Keratinocyte (primary cell): ENCODE data around the gene ERC2. TPM values are rescaled to one million over a fixed set of nuclear protein-coding genes. Genes with fewer than 3 reads are reported as not detected.

ENCODE experiments used
- DNase-seq: peaks from one replicate; pipeline ENCODE4 v3.0.0-alpha.2; 2011; ENCODE audit warnings: low read depth, missing footprints, low spot score
- FAIRE-seq: peaks from 2 replicates; lab custom pipeline; 2011; peaks lifted over from hg19 to GRCh38; lab: Jason Lieb, UNC
- H2AFZ ChIP-seq: 2 replicates; pipeline ENCODE4 v1.6.0; 2012; ENCODE audit warnings: low read length, control low read depth, inconsistent platforms; ENCODE audit not compliant: control insufficient read depth
- H3K27ac ChIP-seq: 2 replicates; pipeline ENCODE4 v1.5.1; 2011; ENCODE audit warnings: low read length; ENCODE audit not compliant: control insufficient read depth, insufficient read depth
- H3K27me3 ChIP-seq: 3 replicates; pipeline ENCODE4 v1.6.0; 2011; ENCODE audit warnings: low read length; ENCODE audit not compliant: control insufficient read depth, insufficient read depth; ENCODE audit errors: extremely low read depth
- H3K36me3 ChIP-seq, 2 experiments: 2 replicates in 1 of 2; 3 replicates in 1 of 2; pipeline ENCODE4 v1.5.1; 2011; ENCODE audit warnings: low read length in 2 of 2, mild to moderate bottlenecking in 1 of 2; ENCODE audit not compliant: control insufficient read depth in 2 of 2, insufficient read depth in 2 of 2; ENCODE audit errors: extremely low read depth in 1 of 2
- H3K4me1 ChIP-seq: 3 replicates; pipeline ENCODE4 v1.5.1; 2011; ENCODE audit warnings: low read length; ENCODE audit not compliant: control insufficient read depth, insufficient read depth; ENCODE audit errors: extremely low read depth
- H3K4me2 ChIP-seq: 3 replicates; pipeline ENCODE4 v1.6.0; 2011; ENCODE audit warnings: low read depth, low read length; ENCODE audit not compliant: control insufficient read depth, insufficient read depth; ENCODE audit errors: extremely low read depth
- H3K4me3 ChIP-seq, 3 experiments: fragments of 200-600 bp in 1 of 3; sonication (generic) in 1 of 3; 2 replicates in 2 of 3; 3 replicates in 1 of 3; pipeline ENCODE4 v1.5.1; 2011 to 2016; ENCODE audit warnings: low read length in 3 of 3, mild to moderate bottlenecking in 3 of 3, control low read depth in 2 of 3, inconsistent platforms in 1 of 3, low read depth in 1 of 3, mixed read lengths in 1 of 3, mixed run types in 1 of 3, moderate library complexity in 1 of 3; ENCODE audit not compliant: control insufficient read depth in 2 of 3, insufficient read depth in 2 of 3; ENCODE audit errors: extremely low read depth in 1 of 3
- H3K79me2 ChIP-seq: 2 replicates; pipeline ENCODE4 v1.6.0; 2012; ENCODE audit warnings: low read length; ENCODE audit not compliant: control insufficient read depth, insufficient read depth
- H3K9ac ChIP-seq: 3 replicates; pipeline ENCODE4 v1.6.0; 2011; ENCODE audit warnings: low read length; ENCODE audit not compliant: control insufficient read depth, insufficient read depth; ENCODE audit errors: extremely low read depth
- H3K9me1 ChIP-seq: 3 replicates; pipeline ENCODE4 v1.6.0; 2011; ENCODE audit warnings: low read length; ENCODE audit not compliant: control insufficient read depth, insufficient read depth; ENCODE audit errors: extremely low read depth
- H3K9me3 ChIP-seq: 2 replicates; pipeline ENCODE4 v1.5.1; 2012; ENCODE audit warnings: low read depth, low read length; ENCODE audit not compliant: control insufficient read depth
- H4K20me1 ChIP-seq: 3 replicates; pipeline ENCODE4 v1.6.0; 2011; ENCODE audit warnings: low read length; ENCODE audit not compliant: control insufficient read depth, insufficient read depth; ENCODE audit errors: extremely low read depth
- CTCF ChIP-seq, 3 experiments: IDR thresholded peaks in 1 of 3; conservative IDR thresholded peaks in 1 of 3; optimal IDR thresholded peaks in 1 of 3; 2 replicates in 2 of 3; 3 replicates in 1 of 3; pipeline versions ENCODE3 to v1.5.1; 2011; ENCODE audit warnings: low read length in 3 of 3, mild to moderate bottlenecking in 3 of 3, moderate library complexity in 2 of 3, control low read depth in 1 of 3, inconsistent platforms in 1 of 3; ENCODE audit not compliant: insufficient read depth in 2 of 3; ENCODE audit errors: extremely low read depth in 1 of 3
- EZH2 ChIP-seq: IDR thresholded peaks from one replicate; pipeline ENCODE4 v1.6.1; 2012; ENCODE audit warnings: inconsistent platforms, mild to moderate bottlenecking, low read length, moderate library complexity
- dilution Hi-C: fragments of 300-500 bp; cut with MboI; formaldehyde crosslinking; loops from one replicate; pipeline ENCODE4 v1.7.0; 2020; ENCODE audit warnings: low sequenced_read_pairs; ENCODE audit not compliant: extremely low pct_ligation_motif_present
- polyA plus RNA-seq, 5 experiments: library from polyadenylated mRNA; depleted of rRNA in 3 of 5; stranded (reverse) in 3 of 5; stranded (forward) in 1 of 5; unstranded in 1 of 5; fragments of >200 nt; gene quantifications; 1 replicate in 1 of 5; 2 replicates in 3 of 5; 3 replicates in 1 of 5; pipeline versions ENCODE4 v1.2.1 to v1.2.3, GENCODE V29; 2011 to 2012; ENCODE audit warnings: missing spikeins in 2 of 5, low read depth in 1 of 5, low replicate concordance in 1 of 5

Gene ERC2
- polyA plus RNA-seq, 1 donor (not counting 4 experiments of a cell fraction or from before 2014, with no cell fraction given): 0.08 TPM

GRCh38 chr3:55541016-55541415 is 927.3 kb downstream of the ERC2 start:
- no peak overlapping the region for H3K9ac ChIP-seq
- TF ChIP-seq CTCF (optimal IDR thresholded peaks at IDR 0.05 in 1 of 3, IDR thresholded peaks at IDR 0.05 in 1 of 3, conservative IDR thresholded peaks at IDR 0.05 in 1 of 3; ENCODE audit: extremely low read depth in 1 of 3, insufficient read depth in 2 of 3, low read length in 3 of 3) (no peak), EZH2 (no peak)
- H3K27me3 ChIP-seq: peaks cover 15% of the 10 kb centered on the region
- H3K4me1 ChIP-seq: no peaks in the 10 kb centered on the region
- H3K9me3 ChIP-seq: no peaks in the 10 kb centered on the region
- no peak overlapping the region for H3K27ac ChIP-seq
- DNase-seq (no peak), FAIRE-seq (no peak)
- no peaks in the 10 kb centered on the region for H3K36me3 ChIP-seq
- no peaks in the 10 kb centered on the region for H3K79me2 ChIP-seq
- no peak overlapping the region for H2AFZ ChIP-seq
- H3K9me1 ChIP-seq: no peaks in the 10 kb centered on the region
- H3K4me2 ChIP-seq: no peak overlapping the region
- no peaks in the 10 kb centered on the region for H4K20me1 ChIP-seq
- dilution Hi-C loops: no loop called here
- H3K4me3 ChIP-seq: no peak overlapping the region

- Histone ChIP-seq H3K79me2 (no peaks in the 10 kb centered on the region), H3K9ac (no peak overlapping the region), H3K4me3 (no peak overlapping the region), H3K4me1 (no peaks in the 10 kb centered on the region), H3K36me3 (no peaks in the 10 kb centered on the region), H4K20me1 (no peaks in the 10 kb centered on the region), H2AFZ (no peak overlapping the region), H3K9me3 (no peaks in the 10 kb centered on the region), H3K4me2 (no peak overlapping the region), H3K9me1 (no peaks in the 10 kb centered on the region), H3K27me3 (peaks cover 13% of the 10 kb centered on the region), H3K27ac (no peak overlapping the region)
- FAIRE-seq: no peak
- no peak for TF ChIP-seq EZH2
- TF ChIP-seq CTCF (optimal IDR thresholded peaks at IDR 0.05 in 1 of 3, IDR thresholded peaks at IDR 0.05 in 1 of 3, conservative IDR thresholded peaks at IDR 0.05 in 1 of 3; ENCODE audit: extremely low read depth in 1 of 3, insufficient read depth in 2 of 3, low read length in 3 of 3): no peak
- no peak for DNase-seq
- dilution Hi-C loops: no loop called here
Measured at GRCh38 chr3:55540579-55540978, 927.7 kb downstream of the ERC2 start.
